Measurements from ENCODE around the gene HOMEZ. TPM values are rescaled to one million over a fixed set of nuclear protein-coding genes. Genes with fewer than 3 reads are reported as not detected.
"Not testable (repeated sequence)": the region's sequence is repeated elsewhere in the genome, so short reads cannot be mapped to it uniquely, and the experiment has no call there.

HOMEZ gene, protein sequence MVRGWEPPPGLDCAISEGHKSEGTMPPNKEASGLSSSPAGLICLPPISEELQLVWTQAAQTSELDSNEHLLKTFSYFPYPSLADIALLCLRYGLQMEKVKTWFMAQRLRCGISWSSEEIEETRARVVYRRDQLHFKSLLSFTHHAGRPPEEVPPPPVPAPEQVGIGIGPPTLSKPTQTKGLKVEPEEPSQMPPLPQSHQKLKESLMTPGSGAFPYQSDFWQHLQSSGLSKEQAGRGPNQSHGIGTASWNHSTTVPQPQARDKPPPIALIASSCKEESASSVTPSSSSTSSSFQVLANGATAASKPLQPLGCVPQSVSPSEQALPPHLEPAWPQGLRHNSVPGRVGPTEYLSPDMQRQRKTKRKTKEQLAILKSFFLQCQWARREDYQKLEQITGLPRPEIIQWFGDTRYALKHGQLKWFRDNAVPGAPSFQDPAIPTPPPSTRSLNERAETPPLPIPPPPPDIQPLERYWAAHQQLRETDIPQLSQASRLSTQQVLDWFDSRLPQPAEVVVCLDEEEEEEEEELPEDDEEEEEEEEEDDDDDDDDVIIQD
- total RNA-seq (10 to 100 TPM; 15.4 to 16.0 TPM), polyA plus RNA-seq (1 to 10 TPM; 3.9 to 6.1 (median 5.9) TPM)

DNA sequence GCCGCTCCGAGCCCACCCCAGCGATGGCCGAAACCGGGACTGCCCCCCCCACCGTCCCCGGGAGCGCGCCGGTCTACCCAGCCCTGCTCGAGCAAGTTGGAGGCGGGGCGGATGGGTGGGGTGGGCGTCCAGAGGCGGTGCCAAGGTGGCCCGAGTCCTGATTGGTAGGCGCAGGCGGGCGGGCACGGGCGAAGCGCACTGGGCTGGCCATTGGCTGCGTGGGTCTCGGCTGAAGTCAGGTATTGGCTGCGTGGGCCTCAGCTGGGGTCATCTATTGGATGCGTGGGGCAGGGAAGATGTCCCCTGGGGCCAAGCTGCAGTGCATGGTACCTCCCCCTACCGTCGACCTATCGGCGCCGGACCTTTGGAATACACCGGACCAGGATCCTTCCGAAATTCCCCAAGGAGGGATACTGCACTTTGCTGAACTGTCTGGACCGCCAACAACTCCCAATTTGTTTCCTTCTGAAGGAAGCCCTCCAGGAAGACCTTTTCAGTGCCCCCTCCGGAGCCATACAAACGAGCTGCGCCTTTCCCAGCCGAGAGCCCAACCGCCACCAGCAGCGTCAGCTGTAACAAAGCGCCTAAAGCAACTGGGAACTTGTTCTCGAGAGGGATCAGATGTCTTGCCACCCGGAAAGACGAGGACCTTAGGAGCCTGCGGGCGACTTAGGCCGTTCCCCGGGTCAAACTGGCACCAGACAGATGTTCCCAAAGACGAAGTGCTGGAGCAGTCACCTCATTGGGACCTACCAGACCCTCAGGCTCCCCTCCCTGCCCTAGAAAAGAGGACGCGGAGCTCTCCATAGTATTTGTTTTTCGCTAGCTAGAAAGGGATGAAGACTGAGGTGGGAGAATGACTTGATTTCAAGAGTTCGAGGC lies at the start of gene HOMEZ:
Gene HOMEZ, minus strand, starts transcription at position 113 of the 882 bp plus-strand sequence. CDS start 180 bp downstream, outside the sequence.
- DNase-seq (peak; percentile 91 to 98 (median 96)), ATAC-seq (peak; percentile 97 to 98)
- Mint-ChIP-seq H3K36me3 (no peaks in the 10 kb centered on the region), H3K27ac (peak within 1 kb of the TSS; percentile 82 to 97 (median 96)), H3K4me3 (peak within 1 kb of the TSS; percentile 90 to 100 (median 98)), H3K27me3 (no peaks in the 10 kb centered on the region), H3K9me3 (no peaks in the 10 kb centered on the region), H3K4me1 (peaks cover 6 to 33% (median 32%) of the 10 kb centered on the region in 4 donors)
- POLR2A ChIA-PET = interaction anchor here (0.6 to 3.8 kb wide), 10 partner anchors 8 to 985 kb away, joined by 3 to 57 read pairs (median 6); partner anchors contain the start of genes CEBPE, PABPN1, PPP1R3E and RABGGTA

DNA sequence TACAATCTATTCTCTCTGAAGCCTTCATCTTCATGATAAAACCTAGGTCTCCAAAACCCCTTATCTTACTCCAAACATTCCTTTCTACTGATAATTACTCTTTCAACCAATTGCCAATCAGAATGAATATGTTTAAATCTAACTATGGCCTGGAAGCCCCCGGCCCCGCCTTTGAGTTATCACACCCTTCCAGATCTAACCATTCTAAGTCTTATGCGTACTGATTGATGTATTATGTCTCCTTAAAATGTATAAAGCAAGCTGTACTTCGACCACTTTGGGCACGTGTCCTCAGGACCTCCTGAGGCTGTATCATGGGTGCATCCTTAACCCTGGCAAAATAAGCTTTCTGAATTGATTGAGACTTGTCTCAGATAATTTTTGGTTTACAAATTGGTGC lies 49.7 kb upstream of the HOMEZ start:
- no peak for DNase-seq
- Mint-ChIP-seq H3K4me1 (no peaks in the 10 kb centered on the region), H3K27ac (no peak overlapping the region), H3K36me3 (no peaks in the 10 kb centered on the region), H3K9me3 (peaks cover 0 to 3% (median 0%) of the 10 kb centered on the region in 9 donors), H3K4me3 (no peak overlapping the region), H3K27me3 (peaks cover 2 to 32% (median 13%) of the 10 kb centered on the region in 5 donors)
- POLR2A ChIA-PET = no interaction called here
- ATAC-seq = no peak

DNA sequence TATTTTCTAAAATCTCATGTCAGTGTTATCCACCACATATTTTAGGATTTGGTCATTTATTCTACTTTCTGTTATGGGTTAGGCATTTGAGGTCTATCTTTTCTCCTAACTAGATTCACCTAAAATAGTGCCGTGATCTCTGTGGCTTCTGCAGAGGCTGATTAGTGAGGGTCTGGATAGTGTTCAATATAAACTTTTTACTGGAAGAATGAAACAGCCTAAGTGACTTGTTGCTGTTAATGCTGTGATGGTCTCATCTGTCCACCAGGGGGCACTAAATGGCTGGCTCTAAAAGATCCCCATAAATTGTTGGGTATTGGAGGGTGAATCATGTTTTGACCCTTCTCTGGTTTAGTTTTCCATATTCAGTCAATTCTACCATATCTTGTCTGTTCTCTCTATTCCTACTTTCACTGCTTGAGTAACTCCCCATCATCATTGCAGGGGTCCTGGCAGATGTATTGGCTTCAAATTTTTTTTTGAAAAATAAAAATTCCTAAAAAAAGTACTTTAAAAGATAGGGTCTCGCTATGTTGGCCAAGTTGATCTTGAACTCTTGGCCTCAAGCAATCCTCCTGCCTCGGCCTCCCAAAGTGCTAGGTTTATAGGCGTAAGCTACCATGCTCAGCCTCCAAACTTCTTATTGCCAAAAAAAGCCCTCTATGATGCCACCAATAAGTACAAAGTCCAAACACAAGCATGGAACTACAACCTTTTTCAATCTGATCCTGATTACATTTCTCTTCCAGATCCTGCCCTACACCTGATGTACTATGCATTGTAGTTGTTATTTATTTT lies 42.2 kb upstream of the HOMEZ start:
- Mint-ChIP-seq H3K36me3 (peaks cover 0 to 31% (median 4%) of the 10 kb centered on the region in 3 donors), H3K27me3 (no peaks in the 10 kb centered on the region), H3K4me3 (no peak overlapping the region), H3K27ac (peak overlapping the region in 1 of 10 donors; percentile 63), H3K4me1 (peaks cover 2 to 9% (median 5%) of the 10 kb centered on the region in 4 donors), H3K9me3 (no peaks in the 10 kb centered on the region)
- POLR2A ChIA-PET = interaction anchor here (1.2 kb wide), 2 partner anchors 8 to 239 kb away, joined by 6 to 9 read pairs; partner anchors contain the start of gene AP1G2
- peak; percentile 73 to 81 for ATAC-seq
- DNase-seq = peak in 9 of 10 donors; percentile 34 to 81 (median 59)

DNA sequence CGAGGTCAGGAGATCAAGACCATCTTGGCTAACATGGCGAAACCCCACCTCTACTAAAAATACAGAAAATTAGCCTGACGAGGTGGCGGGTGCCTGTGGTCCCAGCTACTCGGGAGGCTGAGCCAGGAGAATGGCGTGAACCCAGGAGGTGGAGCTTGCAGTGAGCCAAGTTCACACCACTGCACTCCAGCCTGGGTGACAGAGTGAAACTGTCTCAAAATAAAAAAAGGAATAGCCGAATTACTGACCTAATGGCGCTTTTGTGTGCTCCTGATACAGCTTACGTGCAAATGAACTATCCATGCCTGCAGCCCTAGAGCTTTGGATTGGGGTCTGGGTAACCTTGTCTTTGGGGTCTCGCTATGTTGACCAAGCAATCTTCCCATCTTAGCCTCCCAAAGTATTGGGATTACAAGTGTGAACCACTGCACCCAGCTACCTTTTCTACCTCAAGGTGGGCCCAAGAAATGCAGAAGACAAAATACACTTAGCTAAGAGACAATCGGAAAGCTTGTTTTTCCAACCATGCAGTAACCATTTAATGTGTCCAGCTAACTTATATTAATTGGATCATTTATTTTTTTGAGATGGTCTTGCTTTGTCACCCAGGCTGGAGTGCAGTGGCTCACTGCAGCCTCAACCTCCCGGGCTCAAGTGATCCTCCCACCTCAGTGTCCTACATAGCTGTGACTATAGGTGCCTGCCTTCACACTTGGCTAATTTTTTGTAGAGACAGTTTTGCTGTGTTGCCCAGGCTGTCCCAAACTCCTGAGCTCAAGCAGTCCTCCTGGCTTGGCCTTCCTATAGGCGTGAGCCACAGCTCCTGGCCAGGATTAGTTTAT lies 40.8 kb upstream of the HOMEZ start:
- H3K27ac Mint-ChIP-seq = peak overlapping the region in 6 of 10 donors; percentile 19 to 69 (median 54)
- POLR2A ChIA-PET = interaction anchor here (1.3 to 2.2 kb wide), 2 partner anchors 25 to 53 kb away, joined by 4 to 14 read pairs; partner anchors contain the start of gene PPP1R3E
- H3K4me1 Mint-ChIP-seq = peaks cover 16 to 22% (median 18%) of the 10 kb centered on the region in 4 donors
- ATAC-seq = no peak
- no peaks in the 10 kb centered on the region for H3K9me3 Mint-ChIP-seq
- DNase-seq = no peak
- H3K27me3 Mint-ChIP-seq = no peaks in the 10 kb centered on the region
- peaks cover 0 to 42% (median 4%) of the 10 kb centered on the region in 3 donors for H3K36me3 Mint-ChIP-seq
- H3K4me3 Mint-ChIP-seq = no peak overlapping the region

DNA sequence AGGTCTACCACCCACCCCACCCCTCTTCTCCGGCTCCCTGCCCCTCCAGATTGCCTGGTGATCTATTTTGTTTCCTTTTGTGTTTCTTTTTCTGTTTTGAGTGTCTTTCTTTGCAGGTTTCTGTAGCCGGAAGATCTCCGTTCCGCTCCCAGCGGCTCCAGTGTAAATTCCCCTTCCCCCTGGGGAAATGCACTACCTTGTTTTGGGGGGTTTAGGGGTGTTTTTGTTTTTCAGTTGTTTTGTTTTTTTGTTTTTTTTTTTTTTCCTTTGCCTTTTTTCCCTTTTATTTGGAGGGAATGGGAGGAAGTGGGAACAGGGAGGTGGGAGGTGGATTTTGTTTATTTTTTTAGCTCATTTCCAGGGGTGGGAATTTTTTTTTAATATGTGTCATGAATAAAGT lies 39.8 kb upstream of the HOMEZ start:
- H3K4me1 Mint-ChIP-seq = peaks cover 16 to 24% (median 20%) of the 10 kb centered on the region in 4 donors
- not testable (repeated sequence) for H3K4me3 Mint-ChIP-seq, ATAC-seq

DNA sequence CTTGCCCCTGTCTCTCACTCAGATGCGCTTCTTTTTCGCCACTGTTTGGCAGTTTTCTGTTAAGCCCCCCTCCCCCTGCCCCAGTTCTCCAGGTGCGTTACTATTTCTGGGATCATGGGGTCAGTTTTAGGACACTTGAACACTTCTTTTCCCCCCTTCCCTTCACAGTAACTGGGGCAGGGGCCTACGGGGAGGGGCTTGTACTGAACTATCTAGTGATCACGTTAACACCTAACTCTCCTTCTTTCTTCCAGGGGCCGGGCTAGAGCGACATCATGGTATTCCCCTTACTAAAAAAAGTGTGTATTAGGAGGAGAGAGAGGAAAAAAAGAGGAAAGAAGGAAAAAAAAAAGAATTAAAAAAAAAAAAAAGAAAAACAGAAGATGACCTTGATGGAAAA lies 39.1 kb upstream of the HOMEZ start:
- ATAC-seq (no peak), DNase-seq (no peak)
- Mint-ChIP-seq H3K27ac (peak overlapping the region in 1 of 10 donors; percentile 25), H3K4me1 (peaks cover 22 to 32% (median 25%) of the 10 kb centered on the region in 4 donors), H3K27me3 (no peaks in the 10 kb centered on the region), H3K4me3 (peak overlapping the region in 1 of 10 donors; percentile 41), H3K9me3 (peaks cover 0 to 2% (median 0%) of the 10 kb centered on the region in 9 donors), H3K36me3 (peaks cover 0 to 42% (median 4%) of the 10 kb centered on the region in 3 donors)
- POLR2A ChIA-PET = interaction anchor here (9.7 kb wide), 1 partner anchor 20 kb away, joined by 376 read pairs; the partner anchor contains the start of genes BCL2L2 and PPP1R3E

More for the DNA sequence above, 39.8 kb upstream of the HOMEZ start:
- Mint-ChIP-seq H3K27ac (peak overlapping the region in 5 of 10 donors; percentile 15 to 80 (median 51)), H3K36me3 (peaks cover 0 to 42% (median 4%) of the 10 kb centered on the region in 3 donors)
- DNase-seq, H3K27me3 Mint-ChIP-seq, H3K9me3 Mint-ChIP-seq: not testable (repeated sequence)
- POLR2A ChIA-PET = interaction anchor here (2.2 kb wide), 1 partner anchor 24 kb away, joined by 14 read pairs; the partner anchor contains the start of gene PPP1R3E

DNA sequence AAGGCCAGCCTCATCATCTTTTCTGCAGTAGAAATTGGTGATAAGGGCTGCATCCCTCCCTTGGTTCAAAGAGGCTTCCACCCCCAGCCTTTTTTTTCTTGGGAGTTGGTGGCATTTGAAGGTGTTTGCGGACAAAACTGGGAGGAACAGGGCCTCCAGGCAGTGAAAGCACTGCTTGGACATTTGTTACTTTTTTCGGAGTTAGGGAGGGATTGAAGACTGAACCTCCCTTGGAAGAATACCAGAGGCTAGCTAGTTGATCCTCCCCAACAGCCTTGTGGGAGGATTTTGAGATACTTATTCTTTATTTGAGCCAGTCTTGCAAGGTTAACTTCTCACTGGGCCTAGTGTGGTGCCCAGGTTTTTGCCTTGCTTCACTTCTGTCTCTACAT lies 38.5 kb upstream of the HOMEZ start:
- ATAC-seq (no peak), DNase-seq (no peak)
- Mint-ChIP-seq H3K4me1 (peaks cover 22 to 34% (median 30%) of the 10 kb centered on the region in 4 donors), H3K27me3 (no peaks in the 10 kb centered on the region), H3K9me3 (peaks cover 0 to 5% (median 0%) of the 10 kb centered on the region in 9 donors), H3K27ac (peak overlapping the region in 3 of 10 donors; percentile 27 to 47 (median 40)), H3K36me3 (peaks cover 0 to 42% (median 4%) of the 10 kb centered on the region in 3 donors), H3K4me3 (no peak overlapping the region)
- POLR2A ChIA-PET = interaction anchor here (9.7 kb wide), 1 partner anchor 19 kb away, joined by 376 read pairs; the partner anchor contains the start of genes BCL2L2 and PPP1R3E

DNA sequence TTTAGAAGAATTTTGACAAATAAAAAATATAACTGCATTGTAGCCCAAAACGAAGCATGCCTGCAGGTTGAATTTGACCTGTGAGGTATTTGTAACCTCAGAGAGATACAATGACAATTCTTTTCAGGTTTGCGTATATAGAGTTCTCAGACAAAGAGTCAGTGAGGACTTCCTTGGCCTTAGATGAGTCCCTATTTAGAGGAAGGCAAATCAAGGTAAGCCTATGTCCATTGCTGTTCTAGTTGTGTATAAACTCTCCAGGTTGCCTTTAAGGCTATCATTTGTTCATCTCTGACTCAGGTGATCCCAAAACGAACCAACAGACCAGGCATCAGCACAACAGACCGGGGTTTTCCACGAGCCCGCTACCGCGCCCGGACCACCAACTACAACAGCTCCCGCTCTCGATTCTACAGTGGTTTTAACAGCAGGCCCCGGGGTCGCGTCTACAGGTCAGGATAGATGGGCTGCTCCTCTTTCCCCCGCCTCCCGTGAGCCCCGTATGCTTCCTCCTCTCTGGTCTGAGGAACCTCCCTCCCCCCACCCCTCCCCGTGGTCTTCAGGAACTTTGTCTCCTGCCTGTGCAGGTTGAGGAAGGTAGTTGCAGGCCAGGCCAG lies 38.0 kb upstream of the HOMEZ start:
- no peak for DNase-seq
- Mint-ChIP-seq H3K36me3 (peaks cover 0 to 42% (median 4%) of the 10 kb centered on the region in 3 donors), H3K9me3 (peaks cover 0 to 5% (median 0%) of the 10 kb centered on the region in 9 donors), H3K4me1 (peaks cover 22 to 34% (median 31%) of the 10 kb centered on the region in 4 donors), H3K27ac (peak overlapping the region in 3 of 10 donors; percentile 24 to 47 (median 35)), H3K27me3 (no peaks in the 10 kb centered on the region), H3K4me3 (peak overlapping the region in 1 of 10 donors; percentile 11)
- no peak for ATAC-seq
- POLR2A ChIA-PET = interaction anchor here (0.6 to 9.7 kb wide), 2 partner anchors 19 to 207 kb away, joined by 4 to 376 read pairs; partner anchors contain the start of genes BCL2L2 and PPP1R3E

DNA sequence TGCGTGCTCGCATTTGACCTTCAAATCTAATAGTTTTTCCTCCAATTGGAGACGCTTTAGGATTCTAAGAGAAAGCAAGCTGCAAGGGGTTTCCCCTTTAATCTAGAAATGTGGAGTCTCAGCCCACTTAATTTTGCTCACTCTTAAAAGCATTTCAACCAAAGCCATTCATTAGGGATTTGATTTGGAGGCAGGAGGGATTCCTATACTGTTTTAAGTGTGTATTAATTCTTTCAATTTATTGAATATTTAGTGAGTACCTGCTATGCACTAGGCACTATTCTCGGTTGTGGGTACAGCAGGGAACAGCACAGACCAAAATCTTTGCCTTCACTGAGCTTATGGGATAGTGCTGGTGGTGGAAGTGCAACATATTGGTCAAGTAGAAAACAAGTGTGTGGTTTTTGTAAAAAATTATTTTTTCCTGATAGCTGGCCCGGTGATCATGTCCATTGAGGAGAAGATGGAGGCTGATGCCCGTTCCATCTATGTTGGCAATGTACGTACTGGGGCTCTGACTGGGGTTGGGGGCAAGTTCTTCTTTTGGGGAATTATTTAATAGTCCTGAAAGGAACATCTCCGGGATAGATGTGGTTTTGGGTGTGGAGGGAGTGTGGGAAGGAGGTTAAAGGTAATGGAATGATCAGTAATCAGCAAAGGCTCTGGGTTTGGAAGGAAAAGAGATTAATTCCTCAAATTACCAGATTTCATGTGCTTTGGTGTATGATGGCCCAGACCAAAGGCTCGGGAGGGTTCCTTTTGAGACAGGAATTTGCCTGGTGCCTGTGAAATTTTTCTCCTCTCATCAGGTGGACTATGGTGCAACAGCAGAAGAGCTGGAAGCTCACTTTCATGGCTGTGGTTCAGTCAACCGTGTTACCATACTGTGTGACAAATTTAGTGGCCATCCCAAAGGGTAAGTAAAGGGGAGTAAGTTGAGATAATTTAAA lies 36.9 kb upstream of the HOMEZ start:
- POLR2A ChIA-PET = interaction anchor here (0.6 to 9.7 kb wide), 9 partner anchors 18 to 1886 kb away, joined by 4 to 376 read pairs (median 8); partner anchors contain the start of genes BCL2L2, HOMEZ, NGDN and PPP1R3E
- peaks cover 0 to 42% (median 4%) of the 10 kb centered on the region in 3 donors for H3K36me3 Mint-ChIP-seq
- peaks cover 0 to 5% (median 0%) of the 10 kb centered on the region in 9 donors for H3K9me3 Mint-ChIP-seq
- H3K4me3 Mint-ChIP-seq = peak overlapping the region; percentile 87 to 95 (median 92)
- no peaks in the 10 kb centered on the region for H3K27me3 Mint-ChIP-seq
- peak overlapping the region; percentile 68 to 97 (median 94) for H3K27ac Mint-ChIP-seq
- ATAC-seq (no peak), DNase-seq (no peak)
- H3K4me1 Mint-ChIP-seq = peaks cover 20 to 33% (median 30%) of the 10 kb centered on the region in 4 donors

Data from naive thymus-derived CD8-positive, alpha-beta T cell (primary cell).